HepG2 (cell line): Measurements from ENCODE around the gene JPH2. TPM values are rescaled to one million over a fixed set of nuclear protein-coding genes. Genes with fewer than 3 reads are reported as not detected.
"Not testable (repeated sequence)": the region's sequence is repeated elsewhere in the genome, so short reads cannot be mapped to it uniquely, and the experiment has no call there.

ENCODE experiments used
- ATAC-seq: fragments of 200-7000 bp; cut with Tn5 transposase; 3 replicates; pipeline ENCODE4 v1.9.1; 2020; ENCODE audit warnings: mild to moderate bottlenecking, moderate library complexity
- BruUV-seq: library from RNA; stranded (reverse); fragments of 400-500 nt; replicated peaks from 2 replicates; lab custom pipeline; 2021; lab: Mats Ljungman, UMichigan
- CTCF ChIA-PET: fragments of 300-600 bp; formaldehyde crosslinking; extraction: SDS; loops from one replicate; lab custom pipeline; 2021; ENCODE audit warnings: low total read pairs, inconsistent platforms, low intra/inter-chr PET ratio; lab: Yijun Ruan, JAX
- POLR2A ChIA-PET: fragments of 350-600 bp; sonication (Branson Sonifier 250); formaldehyde crosslinking; loops from one replicate; lab custom pipeline; 2020; ENCODE audit warnings: antibody characterized with exemption, inconsistent platforms; lab: Yijun Ruan, JAX
- DNase-seq: peaks from one replicate; pipeline ENCODE4 v3.0.0-alpha.2; 2015; ENCODE audit warnings: low spot score
- FAIRE-seq: peaks from 3 replicates; lab custom pipeline; 2011; peaks lifted over from hg19 to GRCh38; lab: Jason Lieb, UNC
- H2AFZ ChIP-seq: one replicate; pipeline ENCODE4 v1.6.1; 2011; ENCODE audit warnings: low read length, inconsistent platforms
- H3K27ac ChIP-seq: fragments of 300-600 bp; 3 replicates; pipeline ENCODE4 v1.8.0; 2011; ENCODE audit warnings: mixed run types, mild to moderate bottlenecking, mixed read lengths, low read length, inconsistent platforms; ENCODE audit not compliant: insufficient read depth; ENCODE audit errors: extremely low read length
- H3K27me3 ChIP-seq, 2 experiments: fragments of 200-600 bp in 1 of 2; 2 replicates in 1 of 2; 3 replicates in 1 of 2; pipeline versions ENCODE4 v1.6.0 to v1.8.0; 2011; ENCODE audit warnings: low read length in 2 of 2, mild to moderate bottlenecking in 2 of 2, moderate library complexity in 2 of 2, inconsistent platforms in 1 of 2; ENCODE audit not compliant: insufficient read depth in 2 of 2, control insufficient read depth in 1 of 2
- H3K36me3 ChIP-seq, 2 experiments: fragments of 200-600 bp in 1 of 2; replicated peaks in 1 of 2; 2 replicates in 1 of 2; 3 replicates in 1 of 2; pipeline versions ENCODE4 v1.5.1 to v1.8.0; 2011; ENCODE audit warnings: low read length in 2 of 2, inconsistent platforms in 1 of 2; ENCODE audit not compliant: insufficient read depth in 2 of 2, control insufficient read depth in 1 of 2
- H3K4me1 ChIP-seq: 2 replicates; pipeline ENCODE4 v1.5.1; 2012; ENCODE audit warnings: low read length, inconsistent platforms; ENCODE audit not compliant: insufficient read depth
- H3K4me2 ChIP-seq: 2 replicates; pipeline ENCODE4 v1.6.0; 2011; ENCODE audit warnings: low read depth, low read length, inconsistent platforms
- H3K4me3 ChIP-seq, 3 experiments: fragments of 200-600 bp in 1 of 3; sonication (generic), shearing (Covaris generic) in 1 of 3; replicated peaks in 1 of 3; 2 replicates each; pipeline ENCODE4 v1.5.1; 2011 to 2016; ENCODE audit warnings: low read length in 3 of 3, inconsistent platforms in 2 of 3, low read depth in 2 of 3, mild to moderate bottlenecking in 2 of 3, control low read depth in 1 of 3, mixed read lengths in 1 of 3; ENCODE audit not compliant: insufficient read depth in 1 of 3
- H3K79me2 ChIP-seq: one replicate; pipeline ENCODE4 v1.6.1; 2011; ENCODE audit warnings: low read length, inconsistent platforms; ENCODE audit not compliant: insufficient read depth
- H3K9ac ChIP-seq: 2 replicates; pipeline ENCODE4 v1.6.0; 2011; ENCODE audit warnings: mild to moderate bottlenecking, low read depth, low read length, inconsistent platforms; ENCODE audit not compliant: insufficient read depth
- H3K9me3 ChIP-seq: 2 replicates; pipeline ENCODE4 v1.5.1; 2012; ENCODE audit warnings: mild to moderate bottlenecking, low read length
- H4K20me1 ChIP-seq: 2 replicates; pipeline ENCODE4 v1.6.0; 2011; ENCODE audit warnings: inconsistent platforms, mild to moderate bottlenecking, low read length, moderate library complexity; ENCODE audit not compliant: insufficient read depth
- KLF6 ChIP-seq: IDR thresholded peaks from 2 replicates; pipeline ENCODE4 v1.8.0; 2016; ENCODE audit warnings: missing biosample characterization, missing genetic modification reagents
- ZNF24 ChIP-seq: fragments of 450-650 bp; IDR thresholded peaks from 2 replicates; pipeline ENCODE4 v1.6.1; 2017; ENCODE audit warnings: antibody characterized with exemption, mild to moderate bottlenecking
- WGBS: methylation state at CpG from one replicate; pipeline ENCODE4 v1.1.6; 2017; ENCODE audit warnings: low lambda C conversion rate; 5-methylcytosine and 5-hydroxymethylcytosine counted together
- in situ Hi-C: cut with HindIII; loops from 2 replicates; pipeline ENCODE4 v1.10.0; 2017; ENCODE audit warnings: low pct_unique_long_range_greater_than_20kb; ENCODE audit not compliant: extremely low pct_ligation_motif_present
- intact Hi-C: fragments of 100-400 bp; cut with micrococcal nuclease; formaldehyde crosslinking; loops from one replicate; pipeline ENCODE4 v1.10.0; 2022; ENCODE audit not compliant: unreplicated experiment
- polyA plus RNA-seq, 8 experiments: library from polyadenylated mRNA; depleted of rRNA in 3 of 8; stranded (reverse) in 7 of 8; unstranded in 1 of 8; fragments of >200 nt; fragmentation: Illumina TruSeq in 4 of 8; extraction: Trizol in 4 of 8; gene quantifications; 2 replicates each; pipeline versions ENCODE4 v1.2.1 to v1.2.3, GENCODE V29; 2011 to 2016; ENCODE audit warnings: low read depth in 4 of 8, missing spikeins in 1 of 8, mixed read lengths in 1 of 8; ENCODE audit not compliant: insufficient read depth in 1 of 8
- total RNA-seq, 5 experiments: library from RNA; depleted of rRNA; stranded (reverse); fragments of >200 nt; fragmentation: Illumina TruSeq; extraction: Trizol; gene quantifications; 2 replicates each; pipeline ENCODE4 v1.2.3, GENCODE V29; 2016; ENCODE audit warnings: low read depth in 1 of 5

Gene JPH2
- total and polyA plus RNA-seq, 2 of the 13 experiments (the other 11 are each of a cell fraction or from before 2014, with no cell fraction given) = 0.42 TPM; not detected in 1

DNA sequence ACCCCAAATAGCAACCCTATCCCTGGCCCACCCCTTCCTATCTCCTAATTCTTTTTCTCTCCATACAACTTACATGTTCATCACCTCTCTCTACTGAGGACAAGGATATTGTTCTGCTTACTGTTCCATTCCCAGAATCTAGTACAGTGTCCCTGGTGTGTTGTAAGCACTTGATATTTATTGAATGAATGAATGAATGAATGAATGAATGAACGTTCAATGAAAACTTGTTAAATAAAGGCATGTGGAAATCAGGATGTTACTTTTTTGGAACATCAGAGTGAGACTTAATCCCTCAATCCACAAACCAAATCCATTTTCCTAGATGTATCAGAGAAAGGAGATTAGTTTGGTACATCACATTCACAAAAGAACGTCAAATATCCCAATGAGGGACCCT is 6.8 kb upstream of the JPH2 start:
- DNase-seq (no peak), FAIRE-seq (no peak), ATAC-seq (no peak)
- Histone ChIP-seq H3K9ac (no peak overlapping the region), H3K79me2 (peaks cover under 1% of the 10 kb centered on the region), H4K20me1 (peaks cover 2% of the 10 kb centered on the region), H3K4me2 (no peak overlapping the region), H3K4me3 (no peak overlapping the region), H3K9me3 (no peaks in the 10 kb centered on the region), H3K4me1 (peaks cover 6% of the 10 kb centered on the region), H3K27ac (no peak overlapping the region), H2AFZ (no peak overlapping the region), H3K27me3 (no peaks in the 10 kb centered on the region), H3K36me3 (peaks cover 12 to 28% of the 10 kb centered on the region in 2 experiments)
- peak; percentile 89 for TF ChIP-seq ZNF24
- TF ChIP-seq KLF6 (CRISPR knock-in tag) = no peak
- in situ Hi-C loops (no loop called here), intact Hi-C loops (no loop called here)
- POLR2A ChIA-PET = no interaction called here
- CTCF ChIA-PET = no interaction called here
- 58% methylated on average over 2 of the region's 2 CpGs for WGBS
- BruUV-seq = no TSS peak

- in situ Hi-C loops, intact Hi-C loops: not testable (repeated sequence)
Observed at GRCh38 chr20:44191640-44192039, 4.7 kb upstream of the JPH2 start.

More at GRCh38 chr20:44191640-44192039, 4.7 kb upstream of the JPH2 start:
- ATAC-seq, H3K4me2 ChIP-seq, H3K9ac ChIP-seq, H3K27ac ChIP-seq, BruUV-seq, H3K4me3 ChIP-seq, H4K20me1 ChIP-seq, H2AFZ ChIP-seq, H3K79me2 ChIP-seq, DNase-seq, H3K9me3 ChIP-seq, FAIRE-seq, POLR2A ChIA-PET: not testable (repeated sequence)
- CTCF ChIA-PET = interaction anchor here (4.7 kb wide), 1 partner anchor 74 kb away, joined by 110 read pairs; no protein-coding TSS in a partner anchor
- Histone ChIP-seq H3K4me1 (peaks cover 28% of the 10 kb centered on the region), H3K27me3 (peaks cover 5 to 18% of the 10 kb centered on the region in 2 experiments; a peak in 4 of 5 replicates), H3K36me3 (peaks cover 2 to 11% of the 10 kb centered on the region in 2 experiments)
- WGBS = 55% methylated on average over 5 of the region's 5 CpGs
